SK-N-SH (cell line): ENCODE measurements around the gene BLCAP.

Source experiments
- CHD2 ChIP-seq: fragments of 150-350 bp; IDR thresholded peaks from 2 replicates; pipeline ENCODE4 v1.6.1; 2018; ENCODE audit warnings: low read length; ENCODE audit not compliant: partially characterized antibody
- CTCF ChIP-seq: fragments of 200-600 bp; sonication (generic); IDR thresholded peaks from 2 replicates; pipeline ENCODE4 v1.6.1; 2017; ENCODE audit warnings: antibody characterized with exemption, mild to moderate bottlenecking, moderate library complexity
- ELF1 ChIP-seq: IDR thresholded peaks from 2 replicates; pipeline ENCODE4 v1.4.0; 2012
- EP300 ChIP-seq, 2 experiments: IDR thresholded peaks; 2 replicates each; pipeline versions ENCODE4 v1.4.0 to v1.6.1; 2012; ENCODE audit warnings: borderline replicate concordance in 1 of 2, low read depth in 1 of 2, low read length in 1 of 2
- EZH2phosphoT487 ChIP-seq: fragments of 200-600 bp; sonication (generic); IDR thresholded peaks from 2 replicates; pipeline ENCODE4 v1.6.1; 2017; ENCODE audit warnings: low read depth, mixed run types, mild to moderate bottlenecking, antibody characterized with exemption, moderate library complexity, borderline replicate concordance
- FOXM1 ChIP-seq: IDR thresholded peaks from 2 replicates; pipeline ENCODE4 v1.4.0; 2012; ENCODE audit warnings: low read depth, mild to moderate bottlenecking
- MXI1 ChIP-seq: IDR thresholded peaks from 2 replicates; pipeline ENCODE4 v1.6.1; 2012; ENCODE audit warnings: mild to moderate bottlenecking, low read depth, low read length, improper control_type of control experiment
- POLR2AphosphoS5 ChIP-seq: IDR thresholded peaks from 2 replicates; pipeline ENCODE4 v1.6.1; 2012; ENCODE audit warnings: low read depth, low read length
- RAD21 ChIP-seq: IDR thresholded peaks from 2 replicates; pipeline ENCODE4 v1.6.1; 2012; ENCODE audit warnings: mild to moderate bottlenecking, low read length
- REST ChIP-seq: IDR thresholded peaks from 2 replicates; pipeline ENCODE4 v1.6.1; 2012; ENCODE audit warnings: mild to moderate bottlenecking, low read depth, low read length, moderate library complexity
- SIN3A ChIP-seq: IDR thresholded peaks from 2 replicates; pipeline ENCODE4 v1.6.1; 2012; ENCODE audit warnings: low read depth, mild to moderate bottlenecking, low read length, moderate library complexity, borderline replicate concordance
- TF ChIP-seq, protein P1 (sequence below): fragments of 150-350 bp; IDR thresholded peaks from 2 replicates; pipeline ENCODE4 v1.6.1; 2017; ENCODE audit warnings: antibody characterized with exemption, low read length, low read depth, borderline replicate concordance

GRCh38 chr20:37533154-37533715, 5.6 kb upstream of the BLCAP start:
- no peak for TF ChIP-seq CTCF
- TF ChIP-seq POLR2AphosphoS5: no peak
- TF ChIP-seq EZH2phosphoT487: no peak
- TF ChIP-seq RAD21: no peak
- no peak for TF ChIP-seq CHD2
- no peak for TF ChIP-seq EP300 (IDR thresholded peaks at IDR 0.05; ENCODE audit: borderline replicate concordance in 1 of 2, low read depth in 1 of 2, low read length in 1 of 2)
- no peak for TF ChIP-seq REST
- no peak for TF ChIP-seq FOXM1
- TF ChIP-seq, protein P1, sequence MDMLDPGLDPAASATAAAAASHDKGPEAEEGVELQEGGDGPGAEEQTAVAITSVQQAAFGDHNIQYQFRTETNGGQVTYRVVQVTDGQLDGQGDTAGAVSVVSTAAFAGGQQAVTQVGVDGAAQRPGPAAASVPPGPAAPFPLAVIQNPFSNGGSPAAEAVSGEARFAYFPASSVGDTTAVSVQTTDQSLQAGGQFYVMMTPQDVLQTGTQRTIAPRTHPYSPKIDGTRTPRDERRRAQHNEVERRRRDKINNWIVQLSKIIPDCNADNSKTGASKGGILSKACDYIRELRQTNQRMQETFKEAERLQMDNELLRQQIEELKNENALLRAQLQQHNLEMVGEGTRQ: no peak
- TF ChIP-seq MXI1: no peak
- TF ChIP-seq ELF1: no peak
- TF ChIP-seq SIN3A: no peak
